Mammary epithelial cell (primary cell): ENCODE measurements around the gene PDIA5.

Experiments
- CTCF ChIP-seq, 2 donors: IDR thresholded peaks in 1 of 2; conservative IDR thresholded peaks in 1 of 2; 2 replicates each; pipeline ENCODE4 v1.5.1; 2011 to 2012; ENCODE audit warnings: inconsistent platforms in 2 of 2, low read length in 2 of 2, mild to moderate bottlenecking in 2 of 2, control low read depth in 1 of 2, low read depth in 1 of 2; ENCODE audit not compliant: insufficient read depth in 1 of 2; ENCODE audit errors: extremely low read depth in 1 of 2
- EZH2 ChIP-seq: IDR thresholded peaks from 2 replicates; pipeline ENCODE4 v1.6.1; 2012; ENCODE audit warnings: low read length, inconsistent platforms, borderline replicate concordance

- TF ChIP-seq CTCF (conservative IDR thresholded peaks at IDR 0.05 in 1 of 2, IDR thresholded peaks at IDR 0.05 in 1 of 2; ENCODE audit: extremely low read depth in 1 of 2, insufficient read depth in 1 of 2, low read depth in 1 of 2, low read length in 2 of 2) (no peak), EZH2 (no peak)
These were observed 9.3 kb downstream of the PDIA5 start for GRCh38 chr3:123076112-123076495.
